Stimulated activated CD8-positive, alpha-beta memory T cell treated with anti-CD3 and anti-CD28 coated beads, Interleukin-7, amount 100 ng/mL, for 48 hours (primary cell): ENCODE measurements around the gene SDCBP2.

Experiments used
- DNase-seq, 2 donors: peaks; one replicate each; pipeline ENCODE4 v3.0.0-alpha.2; 2020; ENCODE audit warnings: low read depth in 1 of 2; ENCODE audit errors: extremely low read depth in 1 of 2

The SDCBP2 gene

GRCh38 chr20:1298888-1299511, 29.9 kb downstream of the SDCBP2 start:
- no peak for DNase-seq

- DNase-seq: no peak
These were observed 30.8 kb downstream of the SDCBP2 start for GRCh38 chr20:1298166-1298565.

DNA sequence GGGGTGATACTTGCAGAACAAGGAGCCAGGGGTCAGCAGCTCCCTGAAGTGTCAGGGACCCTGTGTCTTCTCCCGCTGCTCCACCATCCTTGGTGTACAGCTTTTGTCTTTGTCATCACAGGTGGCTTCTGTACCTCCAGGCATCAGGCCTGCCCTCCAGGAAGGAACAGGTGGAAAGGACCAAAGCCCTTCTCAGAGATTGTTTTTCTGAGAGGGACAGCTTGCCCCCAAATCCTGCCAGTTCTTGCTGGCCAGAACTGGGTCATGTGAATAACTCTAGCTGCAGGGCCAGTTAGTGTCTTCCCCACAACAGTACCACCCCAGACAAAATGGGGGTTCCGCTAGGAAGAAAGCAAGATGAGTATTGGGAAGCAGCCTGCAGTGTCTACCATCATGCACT, 31.5 kb downstream of the SDCBP2 start:
- no peak for DNase-seq

GRCh38 chr20:1296922-1297321, 32.0 kb downstream of the SDCBP2 start:
- DNase-seq: no peak

DNA sequence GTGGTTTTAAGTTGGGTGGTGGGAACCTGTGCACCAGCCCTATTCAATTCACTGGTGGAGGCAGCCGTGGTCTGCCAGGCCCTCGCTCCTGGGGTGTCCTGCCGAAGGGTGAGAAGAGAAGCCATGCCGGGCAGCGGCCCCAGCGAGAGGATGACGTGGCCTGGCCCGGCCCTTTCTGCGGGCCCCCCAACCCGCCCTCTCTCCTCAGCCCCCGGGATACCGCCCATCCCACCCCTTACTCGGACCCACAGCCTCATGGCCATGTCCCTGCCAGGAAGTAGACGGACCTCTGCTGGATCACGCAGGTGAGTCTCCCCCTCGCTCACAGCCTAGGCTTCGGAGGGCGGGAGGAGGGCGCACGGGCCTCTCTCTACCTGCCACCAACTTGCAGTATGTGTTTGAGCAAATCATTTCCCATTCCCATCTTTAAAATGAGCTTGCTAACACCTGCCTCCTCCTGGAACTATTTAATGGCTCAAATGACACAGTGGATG, 32.8 kb downstream of the SDCBP2 start:
- no peak for DNase-seq

- no peak for DNase-seq
These were observed 33.5 kb downstream of the SDCBP2 start for GRCh38 chr20:1295276-1295930.

GRCh38 chr20:1294497-1294896, 34.4 kb downstream of the SDCBP2 start:
- DNase-seq: no peak

GRCh38 chr20:1293641-1294379, 35.1 kb downstream of the SDCBP2 start:
- DNase-seq: no peak

DNA sequence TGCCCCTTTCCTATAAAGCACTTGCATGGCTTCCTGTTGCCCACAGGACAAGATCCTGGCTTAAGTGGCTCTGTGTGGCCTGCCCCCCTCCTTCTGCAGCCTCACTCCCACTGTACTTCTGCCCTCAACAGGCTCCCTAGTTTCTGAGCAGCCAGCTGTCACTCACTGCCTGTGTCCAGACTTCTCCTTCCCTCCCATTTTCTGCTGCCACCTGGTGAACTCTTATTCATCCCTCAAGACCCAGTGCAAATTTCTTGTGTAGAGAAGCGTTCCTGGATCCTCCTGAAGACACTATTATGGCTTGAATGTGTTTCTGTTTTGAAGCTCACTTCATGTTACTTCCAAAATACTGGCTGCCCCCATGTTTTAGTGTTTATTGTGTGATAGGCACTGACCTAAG, 36.3 kb downstream of the SDCBP2 start:
- no peak for DNase-seq

DNA sequence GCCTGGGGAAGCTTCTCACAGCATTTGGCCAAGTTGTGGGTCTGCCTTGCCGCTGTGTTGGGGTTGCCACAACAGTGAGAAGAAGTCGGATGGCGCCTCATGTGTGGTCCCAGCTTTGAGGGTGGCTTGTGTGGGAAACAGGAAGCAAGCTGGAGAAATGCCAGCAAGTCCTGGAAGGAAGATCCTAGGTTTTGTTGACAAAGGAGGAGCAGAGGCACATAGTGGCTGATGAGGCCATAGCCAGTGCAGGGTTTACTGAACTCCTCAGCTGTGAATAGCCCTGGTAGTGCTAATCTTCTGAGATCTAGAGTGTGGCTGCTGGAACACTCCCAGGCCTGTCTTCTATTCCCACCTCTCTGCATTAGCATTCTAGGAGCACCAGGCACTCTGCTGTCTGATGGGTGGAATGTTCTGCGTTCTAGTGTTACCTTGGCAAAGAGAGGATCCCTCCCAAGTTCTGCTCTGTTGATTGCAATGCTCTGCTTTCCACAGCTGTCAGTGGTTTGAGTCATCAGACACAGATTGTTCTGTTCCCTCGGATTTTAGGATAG, 37.7 kb downstream of the SDCBP2 start:
- DNase-seq: no peak

- no peak for DNase-seq
These were observed 41.0 kb downstream of the SDCBP2 start for GRCh38 chr20:1287787-1288569.

GRCh38 chr20:1287306-1287705, 41.6 kb downstream of the SDCBP2 start:
- DNase-seq: no peak

GRCh38 chr20:1286267-1287024, 42.5 kb downstream of the SDCBP2 start:
- no peak for DNase-seq

- no peak for DNase-seq
These were observed 45.1 kb downstream of the SDCBP2 start for GRCh38 chr20:1283522-1284510.

DNA sequence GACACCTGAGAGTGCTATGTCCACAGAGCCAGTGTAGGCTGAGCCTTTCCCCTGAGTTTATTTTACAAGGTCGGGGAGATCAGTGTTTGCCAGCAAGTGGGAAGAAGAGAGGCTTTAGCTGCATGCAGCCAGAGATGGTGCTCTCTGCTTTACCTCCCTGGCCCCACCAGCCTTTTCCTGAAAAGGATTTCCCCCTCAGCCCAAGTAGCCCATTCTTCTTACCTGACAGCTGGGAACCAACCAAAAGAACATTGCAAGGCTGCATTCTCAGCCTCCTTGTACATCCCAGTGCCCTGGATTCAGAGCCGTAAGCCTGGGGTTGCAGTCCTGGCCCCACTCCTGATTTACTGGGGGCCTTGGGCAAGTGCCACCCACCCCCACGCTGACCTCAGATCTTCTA, 46.0 kb downstream of the SDCBP2 start:
- DNase-seq: no peak

GRCh38 chr20:1281279-1282057, 47.5 kb downstream of the SDCBP2 start:
- DNase-seq: no peak

GRCh38 chr20:1280195-1281102, 48.5 kb downstream of the SDCBP2 start:
- no peak for DNase-seq
